OCI-LY1 (cell line): Measurements from ENCODE around the gene SERP2.

Experiments
- H2AFZ ChIP-seq: fragments of 200-600 bp; sonication (generic), shearing (Covaris generic); 2 replicates; pipeline ENCODE4 v1.6.0; 2014; ENCODE audit warnings: antibody characterized with exemption, mild to moderate bottlenecking, low read length
- H3F3A ChIP-seq: fragments of 200-600 bp; sonication (generic), shearing (Covaris generic); 2 replicates; pipeline ENCODE4 v1.6.0; 2014; ENCODE audit warnings: mild to moderate bottlenecking, antibody characterized with exemption, low read length, moderate library complexity; ENCODE audit not compliant: insufficient read depth
- H3K27ac ChIP-seq: fragments of 200-600 bp; sonication (generic); 2 replicates; pipeline ENCODE4 v1.5.1; 2014; ENCODE audit warnings: low read length, mixed run types, mild to moderate bottlenecking, low read depth; ENCODE audit not compliant: poor library complexity, severe bottlenecking
- H3K27me3 ChIP-seq: fragments of 200-600 bp; sonication (generic); 2 replicates; pipeline ENCODE4 v1.6.0; 2014; ENCODE audit warnings: antibody characterized with exemption, mild to moderate bottlenecking, low read length, moderate library complexity; ENCODE audit not compliant: insufficient read depth
- H3K36me3 ChIP-seq: fragments of 200-600 bp; sonication (generic); 2 replicates; pipeline ENCODE4 v1.6.1; 2014; ENCODE audit warnings: mild to moderate bottlenecking, antibody characterized with exemption, low read length, moderate library complexity, mixed read lengths; ENCODE audit not compliant: insufficient read depth
- H3K4me1 ChIP-seq: fragments of 200-600 bp; sonication (generic); 2 replicates; pipeline ENCODE4 v1.5.1; 2014; ENCODE audit warnings: mild to moderate bottlenecking, low read length, moderate library complexity; ENCODE audit not compliant: insufficient read depth, severe bottlenecking
- H3K4me2 ChIP-seq: fragments of 200-600 bp; sonication (generic), shearing (Covaris generic); 2 replicates; pipeline ENCODE4 v1.6.1; 2014; ENCODE audit warnings: low read length
- H3K4me3 ChIP-seq: fragments of 200-600 bp; sonication (generic); 2 replicates; pipeline ENCODE4 v1.5.1; 2014; ENCODE audit warnings: low read length, low read depth, mild to moderate bottlenecking, mixed read lengths; ENCODE audit not compliant: poor library complexity, severe bottlenecking
- H3K79me2 ChIP-seq: fragments of 200-600 bp; shearing (Covaris generic); 2 replicates; pipeline ENCODE4 v1.6.1; 2016; ENCODE audit warnings: mixed run types, low read length, mixed read lengths; ENCODE audit not compliant: insufficient read depth
- H3K9ac ChIP-seq: fragments of 200-600 bp; sonication (generic), shearing (Covaris generic); 2 replicates; pipeline ENCODE4 v1.6.1; 2014; ENCODE audit warnings: mild to moderate bottlenecking, low read length, mixed read lengths
- H3K9me2 ChIP-seq: fragments of 200-600 bp; sonication (generic), shearing (Covaris generic); 2 replicates; pipeline ENCODE4 v1.6.1; 2014; ENCODE audit warnings: low read depth, mild to moderate bottlenecking, low read length, mixed read lengths
- H3K9me3 ChIP-seq: fragments of 200-600 bp; shearing (Covaris generic); 2 replicates; pipeline ENCODE4 v1.6.1; 2014; ENCODE audit warnings: low read length, mixed read lengths
- H4K20me1 ChIP-seq: fragments of 200-600 bp; sonication (generic), shearing (Covaris generic); 2 replicates; pipeline ENCODE4 v1.6.0; 2016; ENCODE audit warnings: mild to moderate bottlenecking, low read length; ENCODE audit not compliant: insufficient read depth
- CTCF ChIP-seq: fragments of 200-600 bp; sonication (generic), shearing (Covaris generic); IDR thresholded peaks from 2 replicates; pipeline ENCODE4 v1.5.1; 2017; ENCODE audit warnings: mild to moderate bottlenecking, antibody characterized with exemption, low read length, moderate library complexity, mixed read lengths
- EZH2 ChIP-seq: fragments of 200-600 bp; sonication (generic), shearing (Covaris generic); IDR thresholded peaks from 2 replicates; pipeline ENCODE4 v1.8.0; 2017; ENCODE audit warnings: borderline replicate concordance, mixed run types, mild to moderate bottlenecking, antibody characterized with exemption, low read length, moderate library complexity, mixed read lengths

The SERP2 gene

GRCh38 chr13:44414716-44415115 lies 41.1 kb downstream of the SERP2 start:
- H3K4me3 ChIP-seq: no peak overlapping the region

GRCh38 chr13:44415815-44416214 lies 42.2 kb downstream of the SERP2 start:
- Histone ChIP-seq H3K27ac (no peak overlapping the region), H3K9ac (no peak overlapping the region), H3K4me2 (no peak overlapping the region), H3K27me3 (no peaks in the 10 kb centered on the region), H3K4me1 (no peaks in the 10 kb centered on the region), H3K79me2 (no peaks in the 10 kb centered on the region), H4K20me1 (no peaks in the 10 kb centered on the region), H3F3A (no peaks in the 10 kb centered on the region), H3K9me3 (no peaks in the 10 kb centered on the region), H3K9me2 (no peaks in the 10 kb centered on the region), H3K36me3 (no peaks in the 10 kb centered on the region), H2AFZ (no peak overlapping the region), H3K4me3 (no peak overlapping the region)
- TF ChIP-seq CTCF (no peak), EZH2 (no peak)

More at GRCh38 chr13:44414716-44415115, 41.1 kb downstream of the SERP2 start:
- no peak overlapping the region for H2AFZ ChIP-seq
- H3K9ac ChIP-seq: no peak overlapping the region
- no peaks in the 10 kb centered on the region for H4K20me1 ChIP-seq
- TF ChIP-seq CTCF (no peak), EZH2 (no peak)
- H3K27me3 ChIP-seq: no peaks in the 10 kb centered on the region
- H3K27ac ChIP-seq: no peak overlapping the region
- no peak overlapping the region for H3K4me2 ChIP-seq
- no peaks in the 10 kb centered on the region for H3F3A ChIP-seq
- H3K36me3 ChIP-seq: no peaks in the 10 kb centered on the region
- H3K9me2 ChIP-seq: no peaks in the 10 kb centered on the region
- no peaks in the 10 kb centered on the region for H3K4me1 ChIP-seq
- no peaks in the 10 kb centered on the region for H3K79me2 ChIP-seq
- H3K9me3 ChIP-seq: no peaks in the 10 kb centered on the region

- Histone ChIP-seq H3K36me3 (no peaks in the 10 kb centered on the region), H4K20me1 (no peaks in the 10 kb centered on the region), H3F3A (no peaks in the 10 kb centered on the region), H3K9me3 (no peaks in the 10 kb centered on the region), H3K27ac (no peak overlapping the region), H3K9me2 (no peaks in the 10 kb centered on the region), H3K4me2 (no peak overlapping the region), H3K9ac (no peak overlapping the region), H3K27me3 (no peaks in the 10 kb centered on the region), H3K4me3 (no peak overlapping the region), H3K79me2 (no peaks in the 10 kb centered on the region), H3K4me1 (no peaks in the 10 kb centered on the region), H2AFZ (no peak overlapping the region)
- TF ChIP-seq CTCF (no peak), EZH2 (no peak)
Measured at GRCh38 chr13:44416301-44416700, 42.7 kb downstream of the SERP2 start.
